ENCODE results near the gene SGPP2. TPM values are rescaled to one million over a fixed set of nuclear protein-coding genes. Genes with fewer than 3 reads are reported as not detected.

Gene SGPP2
- total and polyA plus RNA-seq, 5 donors: 1.8 to 12.8 (median 4.7) TPM

GRCh38 chr2:222504719-222505118 lies 80.4 kb downstream of the SGPP2 start:
- no peak for DNase-seq
- H3K4me3 ChIP-seq (ENCODE audit: low read length): no peak overlapping the region
- H3K9me3 ChIP-seq (ENCODE audit: control insufficient read depth, low read length): no peaks in the 10 kb centered on the region
- no peak overlapping the region for H3K27ac ChIP-seq (ENCODE audit: low read length)
- no peak for ATAC-seq
- intact Hi-C loops (cut with DNase I): no loop called here
- H3K4me1 ChIP-seq (ENCODE audit: control insufficient read depth, insufficient read depth, low read length): no peaks in the 10 kb centered on the region
- 82% methylated on average over 2 of the region's 2 CpGs for WGBS
- H3K27me3 ChIP-seq (ENCODE audit: control insufficient read depth, insufficient read depth): no peaks in the 10 kb centered on the region

DNA sequence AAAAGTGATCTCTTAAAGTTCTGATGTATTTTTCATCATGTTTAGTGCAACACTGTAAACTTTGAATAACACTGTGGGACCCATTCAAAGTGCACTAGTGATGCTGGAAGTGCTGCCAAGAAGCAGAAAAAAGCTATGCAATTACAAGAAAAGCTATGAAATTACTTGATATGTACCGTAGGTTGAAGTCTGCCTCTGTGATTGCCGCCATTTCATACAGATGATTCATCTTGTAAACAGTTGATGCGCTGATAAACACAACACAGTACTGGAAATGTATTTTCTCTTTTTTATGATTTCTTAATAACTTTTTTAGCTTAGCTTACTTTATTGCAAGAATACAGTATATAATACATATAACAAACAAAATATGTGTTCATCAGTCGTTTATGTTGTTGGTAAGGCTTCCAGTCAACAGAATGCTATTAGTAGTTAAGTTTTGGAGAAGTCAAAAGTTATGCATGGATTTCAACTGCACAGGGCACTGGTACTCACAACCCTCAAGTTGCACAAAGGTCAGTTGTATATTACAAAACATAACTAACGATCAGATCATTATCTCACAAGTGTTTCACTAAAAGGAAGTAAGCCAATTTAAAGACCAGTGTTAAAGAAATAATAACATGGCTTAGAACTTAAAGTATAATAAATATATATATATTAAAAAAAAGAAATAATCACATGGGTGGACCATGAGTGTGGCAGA lies 82.0 kb downstream of the SGPP2 start:
- Histone ChIP-seq H3K4me3 (ENCODE audit: low read length) (no peak overlapping the region), H3K4me1 (ENCODE audit: control insufficient read depth, insufficient read depth, low read length) (no peaks in the 10 kb centered on the region), H3K9me3 (ENCODE audit: control insufficient read depth, low read length) (no peaks in the 10 kb centered on the region), H3K27ac (ENCODE audit: low read length) (no peak overlapping the region), H3K27me3 (ENCODE audit: control insufficient read depth, insufficient read depth) (no peaks in the 10 kb centered on the region)
- intact Hi-C loops (cut with DNase I): no loop called here
- no peak for DNase-seq
- 72% methylated on average over 5 of the region's 5 CpGs for WGBS
- no peak for ATAC-seq

DNA sequence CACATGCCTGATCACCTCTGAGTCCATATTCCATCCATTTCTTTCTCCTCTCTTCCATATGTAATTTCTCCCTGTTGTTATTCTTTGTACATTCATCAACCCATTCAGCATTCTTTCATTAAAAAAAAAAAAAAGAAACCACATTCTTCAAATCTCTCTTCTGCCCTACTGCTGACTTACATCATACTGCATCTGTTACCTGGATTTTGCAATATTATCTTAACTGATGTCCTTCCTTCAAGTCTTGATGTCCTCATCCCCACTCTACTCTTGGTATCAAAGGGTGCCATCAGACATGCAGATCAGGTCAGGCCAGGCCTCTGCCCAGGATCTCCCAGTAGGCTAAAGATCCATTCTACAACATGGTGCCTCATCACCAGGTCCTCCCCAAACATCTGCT lies 90.6 kb downstream of the SGPP2 start:
- ATAC-seq (no peak), DNase-seq (no peak)
- Histone ChIP-seq H3K9me3 (ENCODE audit: control insufficient read depth, low read length) (no peaks in the 10 kb centered on the region), H3K27me3 (ENCODE audit: control insufficient read depth, insufficient read depth) (no peaks in the 10 kb centered on the region), H3K4me3 (ENCODE audit: low read length) (no peak overlapping the region), H3K27ac (ENCODE audit: low read length) (no peak overlapping the region), H3K4me1 (ENCODE audit: control insufficient read depth, insufficient read depth, low read length) (peaks cover 3% of the 10 kb centered on the region)
- intact Hi-C loops (cut with DNase I): no loop called here

DNA sequence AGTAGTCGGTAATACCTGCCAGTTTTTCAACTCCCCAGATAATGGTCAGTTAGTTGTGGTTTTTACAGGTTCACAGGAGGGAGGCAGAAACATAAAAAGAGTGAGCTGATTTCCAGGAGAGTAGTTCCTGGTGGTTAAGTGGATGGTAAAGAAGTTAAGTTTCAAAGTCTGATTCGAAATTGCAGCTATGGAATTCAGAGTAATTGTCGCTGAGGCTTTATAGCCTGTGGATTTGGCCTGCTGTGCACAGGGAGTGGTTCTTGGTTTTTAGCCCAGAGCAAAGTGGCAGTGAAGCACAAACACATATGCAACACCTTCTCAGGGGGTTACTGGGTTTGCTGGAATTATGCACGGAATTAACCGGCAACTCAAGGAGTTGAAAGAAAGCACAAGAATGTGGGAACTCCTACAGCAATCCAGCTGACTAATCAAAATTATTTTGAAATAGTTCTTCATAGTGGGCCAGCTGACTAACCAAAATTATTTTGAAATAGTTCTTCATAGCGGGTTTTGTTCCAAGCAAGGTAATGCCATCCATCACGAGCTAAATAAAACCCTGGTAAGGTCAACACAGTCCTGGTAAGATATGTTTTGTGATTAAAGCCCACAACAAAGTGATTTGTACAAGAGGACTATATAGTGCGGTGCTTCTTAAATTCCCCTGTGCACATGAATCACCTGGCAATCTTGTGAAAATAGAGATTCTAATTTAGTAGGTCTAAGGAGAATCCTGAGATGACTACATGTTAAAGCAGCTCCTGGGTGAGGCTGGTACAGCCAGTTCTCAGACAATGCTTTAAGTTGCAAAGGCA lies 94.4 kb downstream of the SGPP2 start:
- intact Hi-C loops (cut with DNase I): no loop called here
- Histone ChIP-seq H3K4me3 (ENCODE audit: low read length) (no peak overlapping the region), H3K4me1 (ENCODE audit: control insufficient read depth, insufficient read depth, low read length) (peaks cover 3% of the 10 kb centered on the region), H3K27ac (ENCODE audit: low read length) (no peak overlapping the region), H3K27me3 (ENCODE audit: control insufficient read depth, insufficient read depth) (no peaks in the 10 kb centered on the region), H3K9me3 (ENCODE audit: control insufficient read depth, low read length) (no peaks in the 10 kb centered on the region)
- 35% methylated on average over 8 of the region's 8 CpGs for WGBS
- ATAC-seq (peak; percentile 62 to 76), DNase-seq (no peak)

DNA sequence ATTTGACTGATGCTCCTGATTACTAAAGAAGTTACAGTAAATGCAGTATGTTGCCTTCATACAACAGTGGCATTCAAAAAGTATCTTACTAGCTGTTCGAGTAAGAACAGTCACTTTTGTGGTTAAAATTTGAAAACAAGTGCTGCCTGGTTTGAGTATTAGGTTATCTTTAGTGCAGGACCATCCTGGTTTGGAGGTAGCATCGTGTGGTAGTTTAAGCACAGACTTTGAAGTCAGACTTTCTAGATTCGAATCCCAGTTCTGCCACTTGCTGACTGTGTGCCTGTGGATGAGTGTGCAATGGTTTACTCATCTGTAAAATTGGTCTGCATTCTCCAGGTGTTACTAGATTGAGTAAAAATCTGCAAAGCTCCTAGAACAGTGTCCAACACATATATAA lies 96.8 kb downstream of the SGPP2 start:
- ATAC-seq: no peak
- intact Hi-C loops (cut with DNase I): no loop called here
- WGBS: 74% methylated on average over 3 of the region's 3 CpGs

GRCh38 chr2:222522082-222522481 lies 97.7 kb downstream of the SGPP2 start:
- H3K4me3 ChIP-seq (ENCODE audit: low read length): no peak overlapping the region
- 82% methylated on average over 1 of the region's 1 CpG for WGBS
- DNase-seq: no peak
- no peak for ATAC-seq
- H3K27me3 ChIP-seq (ENCODE audit: control insufficient read depth, insufficient read depth): no peaks in the 10 kb centered on the region
- no peaks in the 10 kb centered on the region for H3K9me3 ChIP-seq (ENCODE audit: control insufficient read depth, low read length)
- H3K27ac ChIP-seq (ENCODE audit: low read length): no peak overlapping the region
- H3K4me1 ChIP-seq (ENCODE audit: control insufficient read depth, insufficient read depth, low read length): peaks cover 3% of the 10 kb centered on the region
- intact Hi-C loops (cut with DNase I): no loop called here

More for the DNA sequence above, 96.8 kb downstream of the SGPP2 start:
- no peak for DNase-seq
- no peak overlapping the region for H3K27ac ChIP-seq (ENCODE audit: low read length)
- H3K4me3 ChIP-seq (ENCODE audit: low read length): no peak overlapping the region
- H3K4me1 ChIP-seq (ENCODE audit: control insufficient read depth, insufficient read depth, low read length): peaks cover 3% of the 10 kb centered on the region
- H3K9me3 ChIP-seq (ENCODE audit: control insufficient read depth, low read length): no peaks in the 10 kb centered on the region
- no peaks in the 10 kb centered on the region for H3K27me3 ChIP-seq (ENCODE audit: control insufficient read depth, insufficient read depth)

GRCh38 chr2:222523783-222524544 lies 99.6 kb downstream of the SGPP2 start:
- intact Hi-C loops (cut with DNase I): no loop called here
- no peaks in the 10 kb centered on the region for H3K27me3 ChIP-seq (ENCODE audit: control insufficient read depth, insufficient read depth)
- 77% methylated on average over 4 of the region's 4 CpGs for WGBS
- no peaks in the 10 kb centered on the region for H3K4me1 ChIP-seq (ENCODE audit: control insufficient read depth, insufficient read depth, low read length)
- ATAC-seq (no peak), DNase-seq (no peak)
- H3K4me3 ChIP-seq (ENCODE audit: low read length): no peak overlapping the region
- H3K27ac ChIP-seq (ENCODE audit: low read length): no peak overlapping the region
- H3K9me3 ChIP-seq (ENCODE audit: control insufficient read depth, low read length): no peaks in the 10 kb centered on the region

DNA sequence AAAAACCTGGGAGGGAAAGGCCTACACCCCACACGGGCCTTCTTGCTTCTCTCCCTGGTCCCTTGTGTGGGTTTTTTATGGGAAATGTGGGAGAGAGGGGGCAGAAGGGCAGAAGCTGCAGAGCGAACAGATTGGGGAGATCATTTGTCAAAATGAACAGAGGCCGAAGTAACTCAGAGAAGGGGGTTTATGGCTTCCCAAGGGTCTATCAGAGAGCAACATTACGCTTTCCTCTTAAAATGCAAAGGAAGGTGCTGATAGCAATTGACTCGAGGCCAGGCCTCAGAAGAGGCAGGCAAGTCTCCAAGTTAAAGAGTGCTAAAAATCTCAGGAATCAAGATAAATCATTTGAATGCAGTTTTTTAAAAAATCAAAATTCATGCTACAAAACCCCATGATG lies 101.5 kb downstream of the SGPP2 start:
- Histone ChIP-seq H3K4me1 (ENCODE audit: control insufficient read depth, insufficient read depth, low read length) (no peaks in the 10 kb centered on the region), H3K4me3 (ENCODE audit: low read length) (no peak overlapping the region), H3K27me3 (ENCODE audit: control insufficient read depth, insufficient read depth) (no peaks in the 10 kb centered on the region), H3K27ac (ENCODE audit: low read length) (no peak overlapping the region), H3K9me3 (ENCODE audit: control insufficient read depth, low read length) (no peaks in the 10 kb centered on the region)
- ATAC-seq (no peak), DNase-seq (no peak)
- 59% methylated on average over 5 of the region's 5 CpGs for WGBS
- intact Hi-C loops (cut with DNase I): no loop called here

- H3K27me3 ChIP-seq (ENCODE audit: control insufficient read depth, insufficient read depth): no peaks in the 10 kb centered on the region
- intact Hi-C loops (cut with DNase I): no loop called here
Measured at GRCh38 chr2:222526480-222527277, 102.3 kb downstream of the SGPP2 start.

DNA sequence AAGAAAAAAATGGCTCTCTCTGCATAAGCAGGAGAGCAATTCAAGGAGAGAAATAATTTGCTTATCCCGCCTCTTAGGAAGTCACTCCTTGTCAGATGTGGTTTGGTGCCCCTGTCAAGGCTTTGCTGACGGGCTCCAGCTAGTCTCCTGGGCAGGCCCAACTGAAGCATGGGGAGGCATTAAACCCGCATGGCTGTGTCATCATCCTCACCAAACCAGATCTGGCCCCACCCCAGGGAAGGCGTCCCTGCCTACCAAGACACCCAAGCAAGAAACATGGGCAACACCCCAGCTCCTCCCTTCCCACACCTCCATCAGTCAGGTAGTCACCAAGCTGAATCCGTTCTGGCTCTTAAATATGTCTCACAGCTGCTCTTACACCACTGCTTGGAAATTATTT lies 108.0 kb downstream of the SGPP2 start:
- H3K27ac ChIP-seq (ENCODE audit: low read length): no peak overlapping the region
- no peaks in the 10 kb centered on the region for H3K4me1 ChIP-seq (ENCODE audit: control insufficient read depth, insufficient read depth, low read length)
- no peaks in the 10 kb centered on the region for H3K27me3 ChIP-seq (ENCODE audit: control insufficient read depth, insufficient read depth)
- ATAC-seq: no peak
- 82% methylated on average over 5 of the region's 5 CpGs for WGBS
- H3K4me3 ChIP-seq (ENCODE audit: low read length): no peak overlapping the region
- intact Hi-C loops (cut with DNase I): no loop called here
- H3K9me3 ChIP-seq (ENCODE audit: control insufficient read depth, low read length): no peaks in the 10 kb centered on the region
- DNase-seq: no peak

More at GRCh38 chr2:222526480-222527277, 102.3 kb downstream of the SGPP2 start:
- no peak overlapping the region for H3K4me3 ChIP-seq (ENCODE audit: low read length)
- 86% methylated on average over 7 of the region's 7 CpGs for WGBS
- no peaks in the 10 kb centered on the region for H3K4me1 ChIP-seq (ENCODE audit: control insufficient read depth, insufficient read depth, low read length)
- H3K27ac ChIP-seq (ENCODE audit: low read length): no peak overlapping the region
- ATAC-seq (no peak), DNase-seq (no peak)
- H3K9me3 ChIP-seq (ENCODE audit: control insufficient read depth, low read length): no peaks in the 10 kb centered on the region
